Measurements from ENCODE around the gene VMP1.

- TF ChIP-seq, protein P1, sequence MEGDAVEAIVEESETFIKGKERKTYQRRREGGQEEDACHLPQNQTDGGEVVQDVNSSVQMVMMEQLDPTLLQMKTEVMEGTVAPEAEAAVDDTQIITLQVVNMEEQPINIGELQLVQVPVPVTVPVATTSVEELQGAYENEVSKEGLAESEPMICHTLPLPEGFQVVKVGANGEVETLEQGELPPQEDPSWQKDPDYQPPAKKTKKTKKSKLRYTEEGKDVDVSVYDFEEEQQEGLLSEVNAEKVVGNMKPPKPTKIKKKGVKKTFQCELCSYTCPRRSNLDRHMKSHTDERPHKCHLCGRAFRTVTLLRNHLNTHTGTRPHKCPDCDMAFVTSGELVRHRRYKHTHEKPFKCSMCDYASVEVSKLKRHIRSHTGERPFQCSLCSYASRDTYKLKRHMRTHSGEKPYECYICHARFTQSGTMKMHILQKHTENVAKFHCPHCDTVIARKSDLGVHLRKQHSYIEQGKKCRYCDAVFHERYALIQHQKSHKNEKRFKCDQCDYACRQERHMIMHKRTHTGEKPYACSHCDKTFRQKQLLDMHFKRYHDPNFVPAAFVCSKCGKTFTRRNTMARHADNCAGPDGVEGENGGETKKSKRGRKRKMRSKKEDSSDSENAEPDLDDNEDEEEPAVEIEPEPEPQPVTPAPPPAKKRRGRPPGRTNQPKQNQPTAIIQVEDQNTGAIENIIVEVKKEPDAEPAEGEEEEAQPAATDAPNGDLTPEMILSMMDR (conservative IDR thresholded peaks at IDR 0.05) = no peak
- no peak for TF ChIP-seq EZH2 (IDR thresholded peaks at IDR 0.05; ENCODE audit: low read depth)
Measured at GRCh38 chr17:59761385-59762048, 54.1 kb downstream of the VMP1 start.

Data from PC-9 (cell line).